Activated T-cell treated with anti-CD3 and anti-CD28 coated beads, Interleukin-2, amount 50 U/mL, for 72 hours (primary cell): ENCODE measurements around the gene DNMT1. TPM values are rescaled to one million over a fixed set of nuclear protein-coding genes. Genes with fewer than 3 reads are reported as not detected.
"Not testable (repeated sequence)": the region's sequence is repeated elsewhere in the genome, so short reads cannot be mapped to it uniquely, and the experiment has no call there.

Experiments
- ATAC-seq, 2 donors: fragments of 150-1000 bp; cut with Tn5 transposase; replicated peaks in 1 of 2; 2 replicates each; pipeline ENCODE4 v1.10.0; 2021; ENCODE audit warnings: moderate library complexity in 2 of 2, mild to moderate bottlenecking in 1 of 2
- DNase-seq, 2 donors: peaks; one replicate each; pipeline ENCODE4 v3.0.0; 2021 to 2022; ENCODE audit warnings: mixed read lengths in 1 of 2
- H3K27ac Mint-ChIP-seq: one replicate; pipeline ENCODE4 v1.8.0; 2022; ENCODE audit warnings: mild to moderate bottlenecking, moderate library complexity, mixed read lengths
- H3K27me3 Mint-ChIP-seq: one replicate; pipeline ENCODE4 v1.8.0; 2022; ENCODE audit warnings: low read depth, mixed read lengths
- H3K36me3 Mint-ChIP-seq, 2 donors: one replicate each; pipeline ENCODE4 v1.8.0; 2022; ENCODE audit warnings: mixed read lengths in 2 of 2, mild to moderate bottlenecking in 1 of 2; ENCODE audit not compliant: insufficient read depth in 2 of 2
- H3K4me1 Mint-ChIP-seq: one replicate; pipeline ENCODE4 v1.8.0; 2022; ENCODE audit warnings: low read depth, mixed read lengths
- H3K4me3 Mint-ChIP-seq, 2 donors: one replicate each; pipeline ENCODE4 v1.8.0; 2022; ENCODE audit warnings: mild to moderate bottlenecking in 2 of 2, mixed read lengths in 2 of 2, moderate library complexity in 2 of 2
- H3K9me3 Mint-ChIP-seq, 2 donors: one replicate each; pipeline ENCODE4 v1.8.0; 2022; ENCODE audit warnings: mixed read lengths in 2 of 2
- total RNA-seq, 2 donors: library from RNA; stranded (reverse); gene quantifications; one replicate each; pipeline ENCODE4 v1.2.3, GENCODE V29; 2022

DNMT1 gene
- total RNA-seq, 2 donors from 2014 or later, result 294 to 304 TPM

DNA sequence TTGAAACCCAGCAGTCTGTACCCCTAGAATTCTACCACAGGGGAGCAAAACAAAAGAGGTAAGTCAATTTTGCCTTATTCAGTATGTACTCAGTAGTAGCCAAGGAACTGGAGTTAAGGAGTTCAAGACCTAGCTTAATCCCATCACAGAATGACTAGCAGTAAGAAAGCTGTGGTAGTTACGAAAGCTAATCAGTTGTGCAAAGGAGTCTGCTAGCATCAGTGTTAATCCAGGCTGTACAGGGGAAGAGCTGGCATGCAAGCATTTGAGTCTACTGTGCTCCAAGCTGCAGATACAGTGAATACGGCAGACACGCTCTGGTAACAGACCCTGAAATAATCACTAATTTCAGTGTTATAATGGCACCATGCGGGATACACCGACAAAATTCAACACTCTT lies 4.7 kb downstream of the DNMT1 start:
- Mint-ChIP-seq H3K4me3 (peak overlapping the region; percentile 47 to 59), H3K36me3 (peaks cover 17 to 33% of the 10 kb centered on the region in 2 donors), H3K9me3 (no peaks in the 10 kb centered on the region), H3K27ac (peak overlapping the region; percentile 78), H3K27me3 (no peaks in the 10 kb centered on the region), H3K4me1 (peaks cover 60% of the 10 kb centered on the region)
- no peak for DNase-seq
- ATAC-seq, result no peak

GRCh38 chr19:10189616-10190015 lies 5.1 kb downstream of the DNMT1 start:
- Mint-ChIP-seq H3K27ac (peak overlapping the region; percentile 78), H3K36me3 (peaks cover 17 to 33% of the 10 kb centered on the region in 2 donors), H3K4me1 (peaks cover 62% of the 10 kb centered on the region), H3K4me3 (peak overlapping the region; percentile 47 to 59), H3K9me3 (no peaks in the 10 kb centered on the region), H3K27me3 (no peaks in the 10 kb centered on the region)
- ATAC-seq (peak; percentile 56 to 62), DNase-seq (peak; percentile 37 to 58)

DNA sequence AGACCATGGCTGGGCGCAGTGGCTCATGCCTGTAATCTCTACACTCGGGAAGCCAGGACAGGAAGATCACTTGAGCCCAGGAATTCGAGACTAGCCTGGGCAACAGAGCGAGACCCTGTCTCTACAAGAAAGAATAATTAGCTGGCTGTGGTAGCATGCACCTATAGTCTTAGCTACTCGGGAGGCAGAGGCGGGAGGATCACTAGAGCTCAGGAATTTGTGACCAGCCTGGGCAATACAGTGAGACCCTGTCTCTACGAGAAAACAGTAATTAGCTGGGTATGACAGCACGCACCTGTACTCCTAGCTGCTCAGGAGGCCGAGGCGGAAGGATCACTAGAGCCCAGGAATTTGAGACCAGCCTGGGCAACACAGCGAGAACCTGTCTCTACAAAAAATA lies 7.4 kb downstream of the DNMT1 start:
- Mint-ChIP-seq H3K27ac (no peak overlapping the region), H3K4me1 (peaks cover 58% of the 10 kb centered on the region), H3K27me3 (no peaks in the 10 kb centered on the region), H3K4me3 (no peak overlapping the region), H3K36me3 (peaks cover 9 to 22% of the 10 kb centered on the region in 2 donors), H3K9me3 (no peaks in the 10 kb centered on the region)
- ATAC-seq (no peak), DNase-seq (no peak)

DNA sequence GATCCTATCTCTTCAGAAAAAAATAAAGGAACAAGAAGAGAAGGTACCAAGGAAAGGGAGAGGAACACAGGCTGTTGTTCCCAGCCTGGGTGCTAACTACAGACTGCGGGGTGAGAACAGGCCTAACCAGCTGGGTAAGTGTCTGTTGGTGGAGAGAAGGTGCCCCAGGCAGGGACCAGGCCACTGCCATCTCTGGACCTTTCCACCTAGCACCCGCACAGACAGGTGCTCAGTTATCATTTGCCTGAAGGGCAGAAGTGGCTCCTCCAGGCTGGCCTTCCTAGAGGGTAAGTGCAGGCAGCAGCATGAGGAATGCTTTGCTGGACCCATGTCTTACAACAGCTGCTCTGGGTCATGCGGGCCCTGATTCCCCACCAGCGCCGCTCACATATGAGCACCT lies 10.1 kb downstream of the DNMT1 start:
- Mint-ChIP-seq H3K4me3 (no peak overlapping the region), H3K36me3 (peaks cover 4 to 21% of the 10 kb centered on the region in 2 donors), H3K27ac (peak overlapping the region; percentile 94), H3K4me1 (peaks cover 41% of the 10 kb centered on the region), H3K9me3 (no peaks in the 10 kb centered on the region), H3K27me3 (no peaks in the 10 kb centered on the region)
- ATAC-seq (peak in 1 of 2 donors; percentile 22), DNase-seq (no peak)

DNA sequence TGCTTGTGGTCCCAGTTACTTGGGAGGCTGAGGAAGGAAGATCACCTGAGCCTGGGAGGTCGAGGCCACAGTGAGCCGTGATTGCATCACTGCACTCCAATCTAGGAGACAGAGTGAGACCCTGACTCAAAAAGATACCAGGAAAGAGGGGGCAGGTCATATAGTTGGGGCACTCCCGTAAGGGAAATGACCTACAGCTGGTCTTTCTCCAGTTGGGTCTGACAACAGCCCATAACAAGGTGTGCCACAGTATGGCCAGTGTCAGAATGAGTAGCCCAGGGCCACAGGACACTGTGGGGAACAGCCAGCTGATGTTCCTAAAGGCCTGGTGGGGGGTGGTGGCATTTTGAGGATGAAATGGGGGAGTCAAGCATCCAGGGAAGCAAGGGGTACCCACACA lies 10.8 kb downstream of the DNMT1 start:
- DNase-seq, result peak in 1 of 2 donors; percentile 7
- H3K9me3 Mint-ChIP-seq, result no peaks in the 10 kb centered on the region

DNA sequence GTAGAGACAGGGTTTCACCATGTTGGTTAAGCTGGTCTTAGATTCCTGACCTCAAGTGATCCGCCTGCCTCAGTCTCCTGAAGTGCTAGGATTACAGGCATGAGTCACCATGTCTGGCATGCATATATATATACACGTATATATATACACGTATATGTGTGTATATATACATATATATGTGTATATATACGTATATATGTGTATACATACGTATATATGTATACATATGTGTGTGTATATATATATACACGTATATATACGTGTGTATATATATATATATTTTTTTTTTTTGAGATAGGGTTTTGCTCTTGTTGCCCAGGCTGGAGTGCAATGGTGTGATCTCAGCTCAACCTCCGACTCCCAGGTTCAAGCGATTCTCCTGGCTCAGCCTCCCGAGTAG lies 11.9 kb downstream of the DNMT1 start:
- H3K27me3 Mint-ChIP-seq, result no peaks in the 10 kb centered on the region
- H3K4me1 Mint-ChIP-seq, result peaks cover 37% of the 10 kb centered on the region
- no peak for ATAC-seq
- no peak overlapping the region for H3K4me3 Mint-ChIP-seq
- no peaks in the 10 kb centered on the region for H3K9me3 Mint-ChIP-seq
- DNase-seq, result no peak
- H3K36me3 Mint-ChIP-seq, result peaks cover 3 to 14% of the 10 kb centered on the region in 2 donors
- H3K27ac Mint-ChIP-seq, result no peak overlapping the region

More for the DNA sequence above, 10.8 kb downstream of the DNMT1 start:
- H3K4me1 Mint-ChIP-seq, result peaks cover 37% of the 10 kb centered on the region
- peak overlapping the region; percentile 94 for H3K27ac Mint-ChIP-seq
- H3K36me3 Mint-ChIP-seq, result peaks cover 5 to 19% of the 10 kb centered on the region in 2 donors
- no peaks in the 10 kb centered on the region for H3K27me3 Mint-ChIP-seq
- peak overlapping the region; percentile 28 to 46 for H3K4me3 Mint-ChIP-seq
- peak; percentile 50 to 69 for ATAC-seq

- no peak for DNase-seq
- Mint-ChIP-seq H3K9me3 (no peaks in the 10 kb centered on the region), H3K4me3 (no peak overlapping the region), H3K27me3 (no peaks in the 10 kb centered on the region), H3K4me1 (peaks cover 35% of the 10 kb centered on the region), H3K36me3 (peaks cover 3 to 14% of the 10 kb centered on the region in 2 donors), H3K27ac (no peak overlapping the region)
- ATAC-seq, result no peak
Measured at GRCh38 chr19:10182076-10182475, 12.7 kb downstream of the DNMT1 start.

DNA sequence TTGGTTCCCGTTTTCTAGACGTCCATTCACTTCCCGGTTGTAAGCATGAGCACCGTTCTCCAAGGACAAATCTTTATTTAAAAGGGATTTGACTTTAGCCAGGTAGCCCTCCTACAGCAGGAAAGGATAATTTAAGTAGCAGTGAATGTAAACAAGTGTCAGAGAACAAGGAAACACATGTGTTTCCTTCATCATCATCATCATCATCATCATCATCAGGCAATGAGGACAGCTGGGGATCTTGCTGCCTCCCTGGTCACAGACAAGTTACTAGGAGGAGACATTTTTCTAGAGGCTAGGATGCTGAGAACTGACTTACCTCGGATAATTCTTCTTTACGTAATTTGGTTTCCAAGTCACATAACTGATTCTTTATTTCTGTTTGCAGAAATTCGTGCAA lies 14.3 kb downstream of the DNMT1 start:
- Mint-ChIP-seq H3K36me3 (peaks cover 3 to 26% of the 10 kb centered on the region in 2 donors), H3K27ac (no peak overlapping the region), H3K4me1 (peaks cover 25% of the 10 kb centered on the region), H3K9me3 (no peaks in the 10 kb centered on the region), H3K27me3 (no peaks in the 10 kb centered on the region), H3K4me3 (no peak overlapping the region)
- ATAC-seq, result no peak
- no peak for DNase-seq

- not testable (repeated sequence) for DNase-seq, H3K27me3 Mint-ChIP-seq, ATAC-seq, H3K27ac Mint-ChIP-seq, H3K4me3 Mint-ChIP-seq, H3K9me3 Mint-ChIP-seq
- peaks cover 25% of the 10 kb centered on the region for H3K4me1 Mint-ChIP-seq
- peaks cover 3 to 28% of the 10 kb centered on the region in 2 donors for H3K36me3 Mint-ChIP-seq
Measured at GRCh38 chr19:10180024-10180423, 14.7 kb downstream of the DNMT1 start.

- peaks cover 15% of the 10 kb centered on the region for H3K4me1 Mint-ChIP-seq
- no peak overlapping the region for H3K4me3 Mint-ChIP-seq
- peak overlapping the region; percentile 70 for H3K27ac Mint-ChIP-seq
- peaks cover 11 to 50% of the 10 kb centered on the region in 2 donors for H3K36me3 Mint-ChIP-seq
- no peak for DNase-seq
- no peaks in the 10 kb centered on the region for H3K27me3 Mint-ChIP-seq
- ATAC-seq, result no peak
- no peaks in the 10 kb centered on the region for H3K9me3 Mint-ChIP-seq
Measured at GRCh38 chr19:10173527-10173926, 21.2 kb downstream of the DNMT1 start.

GRCh38 chr19:10168386-10168948 lies 26.3 kb downstream of the DNMT1 start:
- ATAC-seq (no peak), DNase-seq (no peak)
- Mint-ChIP-seq H3K27ac (peak overlapping the region; percentile 72), H3K27me3 (no peaks in the 10 kb centered on the region), H3K4me1 (no peaks in the 10 kb centered on the region), H3K9me3 (no peaks in the 10 kb centered on the region), H3K4me3 (no peak overlapping the region), H3K36me3 (peaks cover 10 to 44% of the 10 kb centered on the region in 2 donors)

- Mint-ChIP-seq H3K27me3 (no peaks in the 10 kb centered on the region), H3K9me3 (no peaks in the 10 kb centered on the region), H3K4me3 (no peak overlapping the region), H3K27ac (no peak overlapping the region), H3K36me3 (peaks cover 7 to 42% of the 10 kb centered on the region in 2 donors), H3K4me1 (no peaks in the 10 kb centered on the region)
- ATAC-seq, result no peak
- no peak for DNase-seq
Measured at GRCh38 chr19:10167459-10167858, 27.3 kb downstream of the DNMT1 start.

DNA sequence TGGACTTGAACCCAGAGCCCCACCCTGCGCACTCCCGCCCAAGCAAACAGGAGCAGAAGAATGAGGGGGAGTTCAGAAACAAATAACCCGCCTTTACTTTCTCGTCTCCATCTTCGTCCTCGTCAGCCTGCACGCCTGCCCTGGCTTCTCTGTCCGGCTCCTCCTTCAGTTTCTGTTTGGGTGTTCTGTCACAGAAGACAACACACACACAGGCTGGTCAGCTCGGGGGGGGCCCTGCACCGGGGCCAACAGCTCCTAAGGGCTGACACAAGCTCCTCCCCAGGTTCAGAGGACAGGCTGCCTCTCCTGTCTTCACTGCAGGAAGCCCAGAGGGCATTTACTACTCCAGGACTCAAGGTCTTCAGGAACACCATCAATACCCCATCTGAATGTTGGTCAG lies 28.3 kb downstream of the DNMT1 start:
- H3K36me3 Mint-ChIP-seq, result peaks cover 7 to 41% of the 10 kb centered on the region in 2 donors
- peak overlapping the region; percentile 67 for H3K27ac Mint-ChIP-seq
- H3K4me3 Mint-ChIP-seq, result peak overlapping the region in 1 of 2 donors; percentile 31

GRCh38 chr19:10166046-10166445 lies 28.7 kb downstream of the DNMT1 start:
- Mint-ChIP-seq H3K4me3 (no peak overlapping the region), H3K27ac (no peak overlapping the region), H3K9me3 (no peaks in the 10 kb centered on the region), H3K27me3 (no peaks in the 10 kb centered on the region), H3K4me1 (no peaks in the 10 kb centered on the region), H3K36me3 (peaks cover 7 to 38% of the 10 kb centered on the region in 2 donors)
- no peak for DNase-seq
- no peak for ATAC-seq

More for the DNA sequence above, 28.3 kb downstream of the DNMT1 start:
- H3K4me1 Mint-ChIP-seq, H3K9me3 Mint-ChIP-seq, DNase-seq, H3K27me3 Mint-ChIP-seq, ATAC-seq: not testable (repeated sequence)
